COLO829 (cell line): ENCODE data around the gene RET.

ENCODE experiments used
- DNase-seq: peaks from one replicate; pipeline ENCODE4 v3.0.0; 2012; ENCODE audit warnings: low spot score

The RET gene

DNA sequence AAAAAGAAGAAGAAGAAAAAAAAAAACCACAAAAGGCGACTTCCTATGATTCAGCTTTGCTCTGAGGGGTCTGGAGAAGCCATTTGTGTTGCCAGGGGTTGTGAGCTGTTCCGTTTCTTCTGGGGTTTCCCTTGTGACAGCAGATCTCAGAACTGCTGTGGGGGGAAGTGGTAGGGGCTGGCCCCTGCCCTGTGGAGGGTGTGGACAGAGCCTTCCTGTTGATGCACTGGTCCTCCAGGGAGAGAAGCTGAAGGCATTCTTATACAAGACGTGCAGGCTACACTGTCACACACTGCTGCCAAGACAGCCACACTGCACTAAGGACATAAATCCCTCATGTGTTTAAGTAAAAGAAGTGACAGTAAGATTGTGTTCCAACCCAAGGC, 44.1 kb downstream of the RET start:
- no peak for DNase-seq

DNA sequence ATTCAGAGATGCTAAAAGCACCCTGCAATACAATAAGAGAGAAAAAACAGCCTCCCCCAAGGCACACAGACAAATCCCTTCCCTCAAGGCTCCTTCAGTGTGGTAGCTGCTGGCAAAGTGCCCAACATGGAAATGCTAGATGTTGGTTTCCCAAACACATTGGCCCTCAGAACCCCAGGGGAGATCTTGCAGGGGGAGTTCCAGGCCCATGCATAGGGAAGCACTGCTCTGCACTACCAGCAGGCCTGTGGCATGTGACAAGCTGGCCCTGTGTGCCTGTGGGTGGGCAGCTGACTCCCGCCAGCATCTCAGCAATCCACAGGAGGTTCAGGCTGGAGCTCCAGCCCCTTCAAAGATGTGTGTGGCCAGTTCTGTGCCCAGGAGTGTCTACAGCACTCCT, 44.6 kb downstream of the RET start:
- DNase-seq: no peak

DNA sequence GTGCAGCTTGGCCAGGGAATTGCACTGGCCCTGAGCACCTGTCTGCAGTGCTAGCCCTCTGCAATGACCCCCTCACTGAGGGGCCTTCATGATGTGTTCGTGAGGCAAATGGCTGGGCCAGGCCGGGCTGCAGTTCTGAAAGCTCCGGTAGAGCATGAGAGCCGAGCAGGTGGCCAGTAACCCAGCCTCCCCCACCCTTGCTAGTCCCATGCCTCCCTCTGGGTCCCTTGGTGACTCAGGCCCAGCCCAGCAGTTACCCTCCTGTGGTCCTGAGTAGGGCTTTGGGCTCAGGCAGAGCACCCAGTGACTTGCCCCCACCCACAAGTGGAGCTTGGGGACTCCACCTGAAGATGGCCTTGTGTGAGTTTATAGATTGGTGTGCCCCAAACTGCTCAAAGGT, 45.2 kb downstream of the RET start:
- DNase-seq: no peak

DNA sequence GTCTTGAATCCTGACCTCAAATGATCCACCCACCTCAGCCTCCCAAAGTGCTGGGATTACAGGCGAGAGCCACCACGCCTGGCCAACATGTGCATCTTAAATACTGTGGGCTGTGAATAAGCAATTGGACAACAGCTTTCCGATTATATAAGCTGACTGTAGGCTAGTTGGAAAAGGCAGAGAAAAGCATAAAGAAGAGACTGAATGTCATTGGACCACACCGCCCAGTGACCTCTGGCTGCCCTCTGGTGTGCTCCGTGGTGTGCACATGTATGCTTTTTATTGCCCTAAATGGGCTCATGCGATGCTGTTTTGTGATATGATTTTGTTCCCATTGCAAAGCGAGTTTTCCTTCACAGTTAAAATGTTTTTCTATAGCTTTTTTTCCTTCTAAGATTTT, 46.0 kb downstream of the RET start:
- DNase-seq: no peak

DNA sequence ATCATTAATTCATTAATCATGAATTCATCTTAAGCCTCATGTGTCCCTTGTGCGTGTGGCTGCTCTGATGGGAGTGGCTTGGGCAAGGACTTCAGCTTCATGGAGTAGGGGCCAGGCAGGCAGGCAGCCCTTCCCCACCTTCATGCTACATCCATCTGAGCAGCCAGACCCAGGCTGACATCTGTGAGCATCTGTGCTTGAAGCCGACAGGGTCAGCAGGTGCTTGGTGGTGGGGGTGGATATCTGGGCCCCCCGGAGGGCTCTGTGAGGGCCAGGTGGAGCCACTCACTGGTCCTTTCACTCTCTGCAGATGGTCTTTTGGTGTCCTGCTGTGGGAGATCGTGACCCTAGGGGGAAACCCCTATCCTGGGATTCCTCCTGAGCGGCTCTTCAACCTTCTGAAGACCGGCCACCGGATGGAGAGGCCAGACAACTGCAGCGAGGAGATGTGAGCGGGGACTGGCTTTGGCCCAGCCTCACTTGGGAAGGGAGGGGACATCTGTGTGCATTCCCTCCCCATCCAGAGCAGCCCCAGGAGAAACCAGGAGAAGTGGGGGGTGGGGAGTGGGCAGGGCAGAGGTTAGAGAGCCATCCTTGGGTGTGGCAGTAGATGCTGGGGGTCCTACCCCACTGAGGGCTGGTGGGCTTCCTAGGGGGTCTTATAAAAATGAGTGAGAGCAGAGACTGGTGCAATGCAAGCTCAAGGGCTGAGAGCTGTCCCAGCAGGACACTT, 46.7 kb downstream of the RET start:
- no peak for DNase-seq

DNA sequence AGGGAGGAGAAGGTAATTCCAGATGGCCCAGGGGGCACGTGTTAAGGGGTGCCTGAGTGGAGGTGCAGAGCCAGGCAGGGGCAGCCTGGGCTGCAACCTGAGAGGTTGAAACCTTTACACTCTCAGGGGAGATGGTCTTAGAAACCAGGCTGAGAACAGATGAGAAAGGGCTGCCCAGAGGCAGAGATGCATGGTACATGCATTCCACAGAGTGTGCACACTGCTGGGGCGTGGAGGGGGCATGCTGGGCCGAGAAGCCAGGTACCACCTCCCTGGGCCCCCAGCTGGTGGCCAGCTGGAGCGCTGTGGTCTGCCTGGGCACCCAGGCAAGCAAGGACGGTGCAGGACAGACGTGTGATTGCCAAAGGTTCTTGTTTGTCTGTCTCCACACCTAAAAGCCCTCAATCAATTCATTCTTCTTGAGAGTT, 47.2 kb downstream of the RET start:
- DNase-seq: no peak

DNA sequence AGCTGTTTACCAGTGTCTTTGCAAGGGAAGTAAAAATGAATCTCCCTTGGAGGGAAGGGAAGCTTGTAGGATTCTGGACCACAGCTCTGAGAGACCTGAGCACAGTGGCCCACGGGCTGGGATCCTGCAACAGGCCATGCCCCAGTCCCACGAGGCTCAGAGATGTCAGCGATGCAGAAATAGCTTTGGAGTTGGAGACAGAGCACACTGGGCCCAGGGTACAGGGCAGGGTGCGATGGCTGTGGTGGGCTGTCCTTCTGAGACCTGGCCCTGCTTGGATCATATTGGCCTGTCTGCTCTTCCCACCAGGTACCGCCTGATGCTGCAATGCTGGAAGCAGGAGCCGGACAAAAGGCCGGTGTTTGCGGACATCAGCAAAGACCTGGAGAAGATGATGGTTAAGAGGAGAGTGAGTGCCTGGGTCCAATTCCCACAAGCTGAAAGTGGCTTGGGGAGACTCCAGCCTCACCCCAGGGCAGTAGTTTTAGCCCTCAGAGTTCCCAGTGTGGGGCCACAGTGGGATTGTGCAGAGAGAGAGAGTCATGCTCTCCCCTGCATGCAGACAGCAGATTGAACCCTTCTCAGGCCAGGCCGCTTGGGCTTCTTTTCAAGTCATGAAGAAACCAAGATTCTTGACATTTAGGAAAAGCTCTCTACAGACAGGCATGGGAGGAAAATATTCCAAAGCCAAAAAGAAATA, 47.9 kb downstream of the RET start:
- DNase-seq: no peak

DNA sequence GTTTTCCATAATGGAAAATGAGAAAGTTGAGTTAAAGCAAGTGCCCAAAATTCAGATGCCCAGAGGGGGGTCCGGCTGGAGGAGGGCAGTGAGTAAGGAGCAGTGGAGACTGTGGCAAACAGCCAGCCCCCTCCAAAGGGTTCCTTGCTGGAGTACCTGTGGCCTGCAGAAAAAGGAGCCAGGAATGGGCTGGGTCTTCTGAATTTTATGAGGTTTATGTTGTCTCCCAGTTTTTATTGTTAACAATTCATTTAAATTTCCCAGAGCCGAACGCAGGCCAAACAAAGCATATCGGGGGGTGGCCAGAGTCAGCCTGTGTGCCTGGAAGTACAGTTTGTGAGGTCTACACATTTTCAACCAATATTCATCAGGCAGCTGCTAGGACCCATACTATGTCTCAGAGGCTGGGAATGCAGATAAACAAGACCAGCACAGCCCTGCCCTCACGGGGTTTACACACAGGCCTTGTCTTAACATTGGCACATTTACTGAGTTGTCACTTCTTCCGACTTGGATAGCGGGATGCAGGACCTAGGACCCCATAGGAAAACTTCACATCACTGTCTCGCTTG, 48.5 kb downstream of the RET start:
- no peak for DNase-seq

DNA sequence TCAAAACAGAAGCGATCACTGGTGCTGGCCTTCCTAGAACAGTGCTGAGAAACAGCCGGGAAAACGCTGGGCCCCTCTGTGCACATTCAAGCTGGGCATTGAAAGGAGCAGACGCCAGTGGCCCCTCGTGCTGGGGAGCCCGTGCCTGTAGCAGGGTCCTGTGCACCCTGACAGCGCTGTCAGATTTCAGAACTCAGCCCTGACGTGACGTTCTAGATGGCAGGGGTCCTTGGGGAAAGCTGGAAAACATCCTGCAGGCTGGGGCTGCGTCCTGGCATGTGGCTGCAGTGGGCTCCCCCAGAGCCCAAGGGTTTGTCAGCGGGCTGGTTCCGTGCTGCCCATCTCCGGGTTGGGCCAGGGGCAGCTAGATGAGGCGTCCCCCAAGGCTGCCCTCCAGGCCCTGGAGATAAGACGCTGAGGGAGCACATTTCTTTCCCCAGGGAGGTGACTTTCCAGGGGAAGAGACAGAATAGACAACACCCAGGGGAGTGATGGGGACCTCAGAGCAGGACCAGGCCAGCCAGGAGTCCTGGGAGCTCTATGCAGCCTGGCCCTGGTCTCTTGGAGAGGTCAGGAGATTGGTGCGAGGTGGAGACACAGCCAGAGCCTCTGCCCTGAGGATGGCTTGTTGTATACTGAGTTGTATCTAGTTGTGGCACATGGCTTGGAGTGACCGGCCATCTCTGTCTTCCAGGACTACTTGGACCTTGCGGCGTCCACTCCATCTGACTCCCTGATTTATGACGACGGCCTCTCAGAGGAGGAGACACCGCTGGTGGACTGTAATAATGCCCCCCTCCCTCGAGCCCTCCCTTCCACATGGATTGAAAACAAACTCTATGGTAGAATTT, 49.2 kb downstream of the RET start:
- DNase-seq: no peak

DNA sequence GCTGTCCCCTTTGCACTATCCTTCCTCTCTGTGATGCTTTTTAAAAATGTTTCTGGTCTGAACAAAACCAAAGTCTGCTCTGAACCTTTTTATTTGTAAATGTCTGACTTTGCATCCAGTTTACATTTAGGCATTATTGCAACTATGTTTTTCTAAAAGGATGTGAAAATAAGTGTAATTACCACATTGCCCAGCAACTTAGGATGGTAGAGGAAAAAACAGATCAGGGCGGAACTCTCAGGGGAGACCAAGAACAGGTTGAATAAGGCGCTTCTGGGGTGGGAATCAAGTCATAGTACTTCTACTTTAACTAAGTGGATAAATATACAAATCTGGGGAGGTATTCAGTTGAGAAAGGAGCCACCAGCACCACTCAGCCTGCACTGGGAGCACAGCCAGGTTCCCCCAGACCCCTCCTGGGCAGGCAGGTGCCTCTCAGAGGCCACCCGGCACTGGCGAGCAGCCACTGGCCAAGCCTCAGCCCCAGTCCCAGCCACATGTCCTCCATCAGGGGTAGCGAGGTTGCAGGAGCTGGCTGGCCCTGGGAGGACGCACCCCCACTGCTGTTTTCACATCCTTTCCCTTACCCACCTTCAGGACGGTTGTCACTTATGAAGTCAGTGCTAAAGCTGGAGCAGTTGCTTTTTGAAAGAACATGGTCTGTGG, 50.0 kb downstream of the RET start:
- DNase-seq: no peak

DNA sequence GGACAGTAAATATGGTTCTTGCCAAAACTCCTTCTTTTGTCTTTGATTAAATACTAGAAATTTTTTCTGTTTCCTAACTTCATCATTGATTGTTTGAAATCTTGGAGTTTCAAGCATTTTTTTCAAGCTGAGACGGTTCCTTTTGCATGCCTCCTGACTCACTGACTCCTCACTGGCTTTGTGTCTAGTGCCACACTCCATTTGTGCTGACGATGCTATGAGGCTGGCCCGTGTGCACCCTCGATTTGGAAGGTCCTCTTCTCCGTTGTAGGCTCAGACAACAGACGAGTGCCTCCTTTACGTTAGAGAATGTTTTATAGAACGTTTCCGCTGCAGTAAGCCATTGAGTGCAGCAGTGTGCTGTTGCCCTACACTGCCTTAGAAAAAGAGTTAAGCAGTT, 50.6 kb downstream of the RET start:
- DNase-seq: no peak

DNA sequence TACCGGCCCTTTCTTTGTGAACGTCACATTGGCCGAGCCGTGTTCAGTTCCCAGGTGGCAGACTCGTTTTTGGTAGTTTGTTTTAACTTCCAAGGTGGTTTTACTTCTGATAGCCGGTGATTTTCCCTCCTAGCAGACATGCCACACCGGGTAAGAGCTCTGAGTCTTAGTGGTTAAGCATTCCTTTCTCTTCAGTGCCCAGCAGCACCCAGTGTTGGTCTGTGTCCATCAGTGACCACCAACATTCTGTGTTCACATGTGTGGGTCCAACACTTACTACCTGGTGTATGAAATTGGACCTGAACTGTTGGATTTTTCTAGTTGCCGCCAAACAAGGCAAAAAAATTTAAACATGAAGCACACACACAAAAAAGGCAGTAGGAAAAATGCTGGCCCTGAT, 51.5 kb downstream of the RET start:
- no peak for DNase-seq

DNA sequence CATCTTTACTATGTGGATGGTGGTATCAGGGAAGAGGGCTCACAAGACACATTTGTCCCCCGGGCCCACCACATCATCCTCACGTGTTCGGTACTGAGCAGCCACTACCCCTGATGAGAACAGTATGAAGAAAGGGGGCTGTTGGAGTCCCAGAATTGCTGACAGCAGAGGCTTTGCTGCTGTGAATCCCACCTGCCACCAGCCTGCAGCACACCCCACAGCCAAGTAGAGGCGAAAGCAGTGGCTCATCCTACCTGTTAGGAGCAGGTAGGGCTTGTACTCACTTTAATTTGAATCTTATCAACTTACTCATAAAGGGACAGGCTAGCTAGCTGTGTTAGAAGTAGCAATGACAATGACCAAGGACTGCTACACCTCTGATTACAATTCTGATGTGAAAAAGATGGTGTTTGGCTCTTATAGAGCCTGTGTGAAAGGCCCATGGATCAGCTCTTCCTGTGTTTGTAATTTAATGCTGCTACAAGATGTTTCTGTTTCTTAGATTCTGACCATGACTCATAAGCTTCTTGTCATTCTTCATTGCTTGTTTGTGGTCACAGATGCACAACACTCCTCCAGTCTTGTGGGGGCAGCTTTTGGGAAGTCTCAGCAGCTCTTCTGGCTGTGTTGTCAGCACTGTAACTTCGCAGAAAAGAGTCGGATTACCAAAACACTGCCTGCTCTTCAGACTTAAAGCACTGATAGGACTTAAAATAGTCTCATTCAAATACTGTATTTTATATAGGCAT, 52.3 kb downstream of the RET start:
- peak; percentile 90 for DNase-seq

DNA sequence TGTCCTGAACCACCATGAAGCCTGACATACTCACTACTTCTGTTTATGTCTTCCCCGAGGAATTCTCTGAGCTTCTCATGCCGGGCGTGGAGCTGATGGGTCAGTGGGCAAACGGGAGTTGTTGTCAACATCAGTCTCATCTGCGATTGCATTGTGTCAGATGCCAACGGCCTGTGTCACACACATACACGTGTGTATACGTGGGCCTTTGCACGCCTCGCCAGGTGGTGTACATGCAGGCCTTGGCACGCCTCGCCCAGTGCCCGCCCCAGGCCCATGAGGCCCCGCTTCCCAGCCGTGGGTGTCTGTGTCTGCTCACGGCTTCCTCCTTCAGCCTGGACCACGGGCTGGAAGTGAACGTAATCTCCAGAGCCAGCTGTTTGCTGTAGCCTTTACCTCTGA, 53.9 kb downstream of the RET start:
- DNase-seq: no peak

DNA sequence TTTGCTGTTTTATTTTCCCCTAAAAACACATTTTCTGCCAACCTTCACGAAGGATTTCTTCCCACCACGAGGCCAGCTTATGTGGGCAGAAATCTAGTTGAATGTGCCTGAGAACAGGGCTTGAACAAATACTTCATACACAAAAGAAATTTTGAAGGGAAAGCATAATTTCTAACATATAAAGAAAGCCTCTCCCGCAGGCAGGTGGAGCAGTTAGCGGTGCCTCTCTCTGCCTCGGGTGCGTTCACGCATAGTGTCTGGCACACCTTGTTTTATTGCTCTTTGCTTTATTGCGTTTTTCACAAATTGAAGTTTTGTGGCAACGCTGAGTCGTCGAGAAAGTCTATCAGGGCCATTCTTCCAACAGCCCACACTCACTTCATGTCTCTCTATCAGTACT, 54.4 kb downstream of the RET start:
- no peak for DNase-seq

DNA sequence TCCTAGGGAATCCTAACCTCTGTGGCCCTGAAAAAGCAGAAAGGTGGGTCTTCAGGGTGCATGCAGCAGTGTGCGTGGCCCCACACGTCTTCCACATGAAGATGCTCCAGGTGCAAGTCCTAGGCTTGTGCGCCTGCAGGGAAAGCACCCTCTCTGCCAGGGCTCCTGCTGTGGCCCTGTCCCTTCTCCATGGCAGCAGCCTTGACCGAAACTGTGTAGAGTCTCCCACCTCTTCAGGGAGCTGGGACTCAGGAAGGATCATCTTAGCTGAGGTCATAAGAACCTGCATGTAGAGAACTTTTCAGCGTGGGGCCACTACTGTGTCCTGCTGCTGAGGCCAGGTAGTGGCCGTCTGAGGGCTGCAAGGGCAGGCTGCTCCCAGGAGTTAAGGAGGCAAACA, 55.0 kb downstream of the RET start:
- no peak for DNase-seq

DNA sequence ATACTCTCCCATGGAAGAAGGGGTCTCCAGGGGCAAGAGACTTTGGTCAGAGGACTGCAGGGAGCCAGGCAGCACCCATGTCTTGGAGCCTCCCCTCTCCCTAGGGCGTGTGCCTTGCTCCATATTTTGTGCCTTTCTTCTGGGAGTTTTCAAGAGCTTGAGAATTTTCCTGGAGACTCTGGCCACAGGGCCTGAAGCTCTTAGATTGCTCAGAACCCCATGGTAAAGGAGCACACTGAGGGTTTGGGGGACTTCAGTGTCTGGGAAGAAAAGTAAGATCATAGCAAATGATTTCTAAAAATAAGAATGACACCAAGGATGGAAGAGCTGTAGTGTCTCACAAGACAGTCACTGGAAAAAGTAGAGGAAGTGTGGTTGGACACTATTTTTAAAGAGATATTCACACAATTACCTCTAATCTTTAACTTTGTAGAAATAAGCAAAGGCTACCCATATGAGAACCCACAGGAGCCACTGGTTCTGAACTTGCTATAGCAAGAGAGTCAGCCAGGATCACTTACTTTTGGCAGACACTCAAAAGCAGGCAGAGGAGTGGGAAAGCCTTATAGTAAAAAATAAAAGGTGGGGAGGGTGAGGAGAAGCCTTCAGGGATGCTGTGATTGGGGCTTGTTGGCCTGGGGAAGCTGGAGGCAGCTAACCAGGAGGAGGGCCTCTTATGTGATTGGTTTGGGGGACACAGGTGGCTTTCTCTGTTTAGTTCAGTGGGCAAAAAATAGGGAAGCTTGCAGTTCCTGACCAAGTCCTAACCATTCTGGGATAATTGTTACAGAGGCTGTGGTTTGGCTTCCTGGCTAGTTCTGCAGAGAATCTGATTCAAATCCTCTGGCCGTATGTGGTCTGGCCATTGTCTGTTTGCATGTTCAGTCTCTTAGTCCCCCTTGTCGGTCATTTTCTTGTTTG, 56.3 kb downstream of the RET start:
- DNase-seq: no peak

DNA sequence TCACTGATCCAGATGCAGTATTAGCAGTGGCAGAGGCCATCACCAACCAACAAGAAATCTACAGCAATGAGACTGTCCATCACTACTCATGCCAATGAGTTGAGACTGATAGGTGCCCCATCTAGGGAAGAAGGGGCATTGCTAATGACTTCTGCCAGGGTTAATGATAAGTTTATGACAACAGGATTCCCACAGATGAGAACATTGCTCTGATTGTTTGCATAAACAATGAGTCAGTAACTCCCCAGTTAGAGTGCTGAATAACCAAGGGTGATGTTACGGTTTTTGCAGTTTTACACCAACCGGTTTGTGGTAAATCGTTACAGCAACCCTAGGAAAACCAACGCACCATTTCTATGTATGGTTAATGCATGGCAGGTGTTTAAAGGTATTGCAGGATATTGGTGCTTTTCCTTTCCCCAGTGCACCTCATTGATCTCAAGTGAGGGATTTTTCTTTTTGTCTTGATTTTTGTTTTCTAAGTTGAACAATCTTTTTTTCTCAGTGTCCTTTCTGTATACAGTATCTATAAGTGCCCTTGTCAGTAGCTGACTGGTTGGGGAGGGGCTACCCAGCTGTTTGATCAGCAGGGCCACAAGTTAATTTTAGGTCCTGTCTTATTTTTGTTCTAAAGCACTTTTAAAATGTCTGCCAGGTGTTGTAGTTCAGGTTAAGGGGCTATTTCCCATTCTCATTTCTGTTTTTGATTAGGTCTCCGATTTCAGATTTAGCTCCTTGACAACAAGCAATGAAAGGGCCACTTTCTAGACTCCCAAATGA, 57.4 kb downstream of the RET start:
- no peak for DNase-seq

DNA sequence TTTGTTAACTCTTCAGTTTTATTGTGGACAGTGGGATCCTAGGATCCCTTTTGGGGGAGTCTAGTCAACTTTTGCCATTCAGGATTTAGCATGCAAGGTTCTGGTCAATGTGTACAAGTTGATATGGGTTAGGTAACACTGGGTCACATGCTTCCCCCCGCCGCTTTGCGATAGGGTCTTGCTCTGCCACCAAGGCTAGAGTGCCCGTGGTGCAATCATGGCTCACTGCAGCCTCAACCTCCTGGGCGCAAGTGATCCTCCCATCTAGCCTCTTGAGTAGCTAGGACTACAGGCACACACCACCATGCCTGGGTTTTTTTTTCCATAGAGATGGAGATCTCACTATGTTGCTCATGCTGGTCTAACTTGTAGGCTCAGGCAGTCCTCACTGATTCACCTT, 58.2 kb downstream of the RET start:
- no peak for DNase-seq

DNA sequence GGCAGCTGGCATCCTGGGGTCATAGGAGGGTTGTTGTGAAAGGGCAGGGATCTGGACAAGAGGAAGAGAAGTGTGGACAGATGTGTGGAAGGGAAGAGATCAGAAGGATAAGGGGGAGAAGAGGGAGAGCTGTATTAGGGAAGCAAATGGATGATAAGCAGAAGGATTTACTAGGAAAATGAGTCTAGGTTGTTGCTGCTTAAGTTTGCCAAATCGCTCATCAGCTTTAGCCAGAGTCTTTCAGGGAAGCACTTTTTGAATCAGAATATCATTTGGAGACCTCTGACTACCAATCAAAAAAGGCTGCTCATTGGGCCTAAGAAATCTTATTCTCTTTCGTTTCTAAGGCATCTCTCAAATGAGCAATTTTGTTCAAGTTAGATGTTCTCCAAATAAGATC, 58.8 kb downstream of the RET start:
- DNase-seq: no peak
